HG02642 (cell line): ENCODE data around the gene RAD51D.
A peak's percentile ranks its signal among the peaks of the same experiment; 100 is the strongest.
"Not testable (repeated sequence)": the region's sequence is repeated elsewhere in the genome, so short reads cannot be mapped to it uniquely, and the experiment has no call there.

ENCODE experiments used
- ATAC-seq: cut with Tn5 transposase; IDR thresholded peaks from one replicate; pipeline ENCODE4 v1.9.1; 2021; ENCODE audit warnings: mild to moderate bottlenecking; ENCODE audit not compliant: unreplicated experiment, poor library complexity

RAD51D gene

GRCh38 chr17:35073183-35073790 is 46.4 kb downstream of the RAD51D start:
- ATAC-seq = no peak

GRCh38 chr17:35069311-35069710 is 50.3 kb downstream of the RAD51D start:
- no peak for ATAC-seq

- no peak for ATAC-seq
These were observed 51.4 kb downstream of the RAD51D start for GRCh38 chr17:35068249-35068648.

GRCh38 chr17:35065880-35066279 is 53.8 kb downstream of the RAD51D start:
- ATAC-seq = no peak

GRCh38 chr17:35064516-35065215 is 55.0 kb downstream of the RAD51D start:
- no peak for ATAC-seq

GRCh38 chr17:35063514-35064223 is 56.0 kb downstream of the RAD51D start, which contains the start of gene RFFL:
RFFL (minus strand) TSS chr17:35063707; CDS start chr17:35026553, 37,154 bp downstream.
- peak; percentile 94 for ATAC-seq

GRCh38 chr17:35062308-35062707 is 57.4 kb downstream of the RAD51D start:
- ATAC-seq = no peak

GRCh38 chr17:35057332-35057915 is 62.2 kb downstream of the RAD51D start:
- ATAC-seq = no peak

GRCh38 chr17:35056013-35056412 is 63.6 kb downstream of the RAD51D start:
- ATAC-seq = no peak

- no peak for ATAC-seq
These were observed 66.5 kb downstream of the RAD51D start for GRCh38 chr17:35053204-35053603.

- no peak for ATAC-seq
These were observed 66.9 kb downstream of the RAD51D start for GRCh38 chr17:35052780-35053179.

- peak; percentile 14 for ATAC-seq
These were observed 67.4 kb downstream of the RAD51D start for GRCh38 chr17:35052241-35052610.

GRCh38 chr17:35051579-35052240 is 68.0 kb downstream of the RAD51D start:
- ATAC-seq = peak; percentile 33

GRCh38 chr17:35051183-35051578 is 68.5 kb downstream of the RAD51D start:
- peak; percentile 63 for ATAC-seq

GRCh38 chr17:35050170-35050569 is 69.5 kb downstream of the RAD51D start:
- ATAC-seq = no peak

GRCh38 chr17:35048685-35049379 is 70.8 kb downstream of the RAD51D start:
- ATAC-seq = no peak

- no peak for ATAC-seq
These were observed 72.8 kb downstream of the RAD51D start for GRCh38 chr17:35046740-35047283.

GRCh38 chr17:35046245-35046644 is 73.4 kb downstream of the RAD51D start:
- ATAC-seq = no peak

- not testable (repeated sequence) for ATAC-seq
These were observed 74.1 kb downstream of the RAD51D start for GRCh38 chr17:35045458-35045979.
